ENCODE data around the gene PUM2.

DNA sequence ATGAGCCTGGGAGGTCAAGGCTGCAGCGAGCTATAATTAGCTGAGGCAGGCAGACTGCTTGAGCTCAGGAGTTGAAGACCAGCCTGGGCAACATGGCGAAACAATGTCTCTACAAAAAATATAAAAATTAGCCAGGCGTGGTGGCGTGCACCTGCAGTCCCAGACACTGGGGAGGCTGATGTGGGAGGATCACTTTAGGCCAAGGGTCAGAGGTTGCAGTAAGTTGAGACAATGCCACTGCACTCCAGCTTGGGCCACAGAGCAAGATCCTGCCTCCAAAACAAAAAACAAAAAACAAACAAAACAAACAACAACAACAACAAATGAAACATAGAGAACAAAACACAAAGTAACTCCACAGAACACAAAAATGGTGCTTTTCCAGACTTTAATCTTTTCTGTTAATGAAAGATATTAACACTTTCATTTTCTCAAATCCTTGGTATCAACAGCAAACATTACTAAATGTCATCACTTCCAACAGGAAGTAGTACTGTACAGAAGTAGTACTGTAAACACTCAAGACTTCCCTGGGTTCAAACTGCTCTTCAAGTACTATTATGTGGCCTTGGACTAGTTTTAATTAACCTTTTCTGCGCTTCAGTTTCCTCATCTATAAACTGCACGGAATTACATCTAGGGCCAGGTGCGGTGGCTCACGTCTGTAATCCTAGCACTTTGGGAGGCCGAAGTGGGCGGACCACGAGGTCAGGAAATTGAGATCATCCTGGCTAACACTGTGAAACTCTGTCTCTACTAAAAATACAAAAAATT, 27.9 kb downstream of the PUM2 start:
- TF ChIP-seq EZH2 (IDR thresholded peaks at IDR 0.05; ENCODE audit: insufficient read depth, poor library complexity, severe bottlenecking): no peak
- no peak for TF ChIP-seq EZH2phosphoT487 (IDR thresholded peaks at IDR 0.05; ENCODE audit: insufficient read depth, low read depth)

Measured in GM23248 (cell line).